Activated CD4-positive, alpha-beta T cell treated with anti-CD3 and anti-CD28 coated beads, Interleukin-2, amount 10 ng/mL, durations not matched to agents 7 days and 5 days (primary cell): ENCODE data around the gene SPAG16. TPM values are rescaled to one million over a fixed set of nuclear protein-coding genes. Genes with fewer than 3 reads are reported as not detected.

Experiments
- CTCF ChIA-PET: fragments of 350-600 bp; sonication (Branson Sonifier 250); formaldehyde crosslinking; loops from one replicate; lab custom pipeline; 2021; ENCODE audit warnings: antibody characterized with exemption; lab: Charles Lee
- POLR2A ChIA-PET: fragments of 350-600 bp; sonication (Branson Sonifier 250); formaldehyde crosslinking; loops from one replicate; lab custom pipeline; 2021; ENCODE audit warnings: antibody characterized with exemption; lab: Charles Lee
- DNase-seq: peaks from one replicate; pipeline ENCODE4 v3.0.0-alpha.2; 2020
- H3K27ac Mint-ChIP-seq: one replicate; pipeline ENCODE4 v1.8.0; 2021; ENCODE audit warnings: mild to moderate bottlenecking, moderate library complexity, mixed read lengths
- H3K27me3 Mint-ChIP-seq: one replicate; pipeline ENCODE4 v1.8.0; 2021; ENCODE audit warnings: mixed read lengths
- H3K36me3 Mint-ChIP-seq: one replicate; pipeline ENCODE4 v1.8.0; 2021; ENCODE audit warnings: low read depth, mixed read lengths
- H3K4me1 Mint-ChIP-seq: one replicate; pipeline ENCODE4 v1.8.0; 2021; ENCODE audit warnings: mixed read lengths
- H3K4me3 Mint-ChIP-seq: one replicate; pipeline ENCODE4 v1.8.0; 2021; ENCODE audit warnings: mild to moderate bottlenecking, moderate library complexity, mixed read lengths
- H3K9me3 Mint-ChIP-seq: one replicate; pipeline ENCODE4 v1.8.0; 2021; ENCODE audit warnings: mixed read lengths
- total RNA-seq, 2 experiments: library from RNA; stranded (reverse); gene quantifications; one replicate each; pipeline ENCODE4 v1.2.3, GENCODE V29; 2021

SPAG16 gene
- total RNA-seq, 2 experiments from 2014 or later, result 10.6 to 10.7 TPM

DNA sequence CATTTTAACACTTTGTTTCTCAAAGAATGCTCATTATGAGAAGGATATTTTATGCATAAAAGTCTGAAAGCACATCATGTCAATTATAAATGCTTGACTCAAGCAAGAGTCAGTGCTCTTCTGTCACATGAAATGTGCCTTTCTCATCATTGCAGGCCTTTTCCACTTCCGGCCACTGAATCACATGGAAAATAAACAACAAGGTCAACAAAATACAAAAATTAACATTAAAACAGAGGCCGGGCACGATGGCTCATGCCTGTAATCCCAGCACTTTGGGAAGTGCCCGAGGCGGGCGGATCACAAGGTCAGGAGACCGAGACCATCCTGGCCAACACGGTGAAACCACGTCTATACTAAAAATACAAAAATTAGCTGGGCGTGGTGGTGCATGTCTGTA lies 480.6 kb downstream of the SPAG16 start:
- Mint-ChIP-seq H3K36me3 (no peaks in the 10 kb centered on the region), H3K27me3 (no peaks in the 10 kb centered on the region), H3K27ac (no peak overlapping the region), H3K4me1 (no peaks in the 10 kb centered on the region), H3K4me3 (no peak overlapping the region), H3K9me3 (no peaks in the 10 kb centered on the region)
- ChIA-PET POLR2A (no interaction called here), CTCF (no interaction called here)
- no peak for DNase-seq

DNA sequence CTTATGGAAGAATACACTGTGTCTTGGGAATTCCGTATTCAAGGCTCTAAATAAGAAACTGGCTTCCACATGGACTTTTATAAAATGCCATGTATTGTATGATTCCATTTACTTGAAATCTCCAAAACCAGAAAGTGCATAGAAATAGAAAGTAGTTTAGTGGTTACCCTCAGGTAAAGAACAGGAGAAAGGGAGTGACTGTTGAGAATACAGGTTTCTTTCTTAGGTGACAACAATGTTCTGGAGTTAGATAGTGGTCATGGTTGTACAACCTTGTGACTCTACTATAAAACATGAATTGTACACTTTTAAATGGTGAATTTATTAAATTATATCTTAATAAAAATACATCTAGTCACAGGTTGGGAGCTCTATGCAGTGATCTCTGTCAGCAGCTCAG lies 481.8 kb downstream of the SPAG16 start:
- H3K36me3 Mint-ChIP-seq, result no peaks in the 10 kb centered on the region

DNA sequence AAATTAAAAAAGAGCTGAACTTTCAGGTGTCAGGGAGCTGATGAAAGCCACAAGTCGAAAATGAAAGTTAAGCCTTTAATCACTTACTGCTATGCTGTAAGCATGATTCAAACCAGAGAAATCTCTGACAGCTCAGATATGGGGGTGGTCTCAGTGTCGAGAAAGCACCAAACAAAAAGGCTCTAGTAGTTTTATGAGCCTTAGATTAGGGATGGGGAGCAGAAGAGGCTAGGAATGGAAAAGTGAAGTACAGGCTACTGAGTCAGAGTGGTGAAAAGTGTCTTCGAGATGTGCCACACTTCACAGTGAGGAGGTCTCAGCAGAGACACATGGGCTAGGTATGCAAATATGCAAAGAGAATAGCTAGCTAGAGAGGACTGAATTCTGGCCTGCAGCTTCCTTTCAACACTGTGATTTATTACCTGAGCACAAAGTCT lies 482.2 kb downstream of the SPAG16 start:
- no peaks in the 10 kb centered on the region for H3K9me3 Mint-ChIP-seq
- no peak overlapping the region for H3K4me3 Mint-ChIP-seq
- DNase-seq, result no peak
- POLR2A ChIA-PET, result no interaction called here
- no peaks in the 10 kb centered on the region for H3K4me1 Mint-ChIP-seq
- H3K27me3 Mint-ChIP-seq, result no peaks in the 10 kb centered on the region
- no peaks in the 10 kb centered on the region for H3K36me3 Mint-ChIP-seq
- CTCF ChIA-PET, result no interaction called here
- H3K27ac Mint-ChIP-seq, result no peak overlapping the region

More for the DNA sequence above, 481.8 kb downstream of the SPAG16 start:
- ChIA-PET CTCF (no interaction called here), POLR2A (no interaction called here)
- H3K4me1 Mint-ChIP-seq, result no peaks in the 10 kb centered on the region
- H3K27ac Mint-ChIP-seq, result no peak overlapping the region
- no peaks in the 10 kb centered on the region for H3K9me3 Mint-ChIP-seq
- no peak overlapping the region for H3K4me3 Mint-ChIP-seq
- DNase-seq, result no peak
- H3K27me3 Mint-ChIP-seq, result no peaks in the 10 kb centered on the region

DNA sequence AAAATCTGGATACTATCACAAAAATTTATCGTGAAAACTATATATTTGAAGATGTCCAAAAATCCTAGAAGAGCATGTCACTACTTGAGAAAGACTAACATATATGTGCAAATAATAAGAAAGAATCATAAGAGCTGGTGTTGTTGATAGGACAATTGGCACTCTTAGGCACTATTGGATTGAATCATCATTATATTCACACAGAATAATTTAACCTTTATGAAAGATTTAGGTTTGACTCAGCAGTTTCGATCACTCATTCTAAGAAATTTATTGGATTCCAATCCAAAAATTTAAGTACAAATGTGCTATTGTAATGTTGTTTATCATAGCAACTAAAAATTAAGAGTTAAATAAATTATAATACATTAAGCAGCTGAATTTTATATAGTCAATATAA lies 503.6 kb downstream of the SPAG16 start:
- H3K4me1 Mint-ChIP-seq, result no peaks in the 10 kb centered on the region
- no peak for DNase-seq
- no peak overlapping the region for H3K27ac Mint-ChIP-seq
- no peaks in the 10 kb centered on the region for H3K36me3 Mint-ChIP-seq
- POLR2A ChIA-PET, result no interaction called here
- H3K9me3 Mint-ChIP-seq, result no peaks in the 10 kb centered on the region
- no peak overlapping the region for H3K4me3 Mint-ChIP-seq
- H3K27me3 Mint-ChIP-seq, result no peaks in the 10 kb centered on the region
- CTCF ChIA-PET, result no interaction called here

DNA sequence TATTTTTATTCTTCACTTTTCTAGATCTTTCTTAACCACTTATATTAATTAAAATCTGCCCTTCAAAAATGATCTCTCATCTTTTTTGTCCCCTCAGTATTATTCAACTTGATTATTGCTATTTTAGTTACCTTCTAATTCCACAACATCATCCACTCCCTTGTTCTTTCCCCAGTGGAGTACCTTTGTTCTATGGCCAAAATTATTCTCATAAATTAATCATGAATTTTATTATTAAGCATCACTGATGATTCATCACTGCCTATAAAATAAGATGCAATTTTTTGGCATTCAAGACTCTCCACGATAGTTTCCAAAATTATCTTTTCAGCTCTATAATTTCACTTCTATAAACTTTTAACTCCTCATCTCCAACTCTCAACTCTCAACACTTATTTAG lies 505.7 kb downstream of the SPAG16 start:
- no peak overlapping the region for H3K27ac Mint-ChIP-seq
- no peaks in the 10 kb centered on the region for H3K9me3 Mint-ChIP-seq
- DNase-seq, result no peak
- H3K27me3 Mint-ChIP-seq, result no peaks in the 10 kb centered on the region
- CTCF ChIA-PET, result interaction anchor here (0.7 kb wide), 1 partner anchor 330 kb away, joined by 3 read pairs; no protein-coding TSS in a partner anchor
- POLR2A ChIA-PET, result no interaction called here
- H3K4me1 Mint-ChIP-seq, result no peaks in the 10 kb centered on the region
- no peak overlapping the region for H3K4me3 Mint-ChIP-seq
- no peaks in the 10 kb centered on the region for H3K36me3 Mint-ChIP-seq

DNA sequence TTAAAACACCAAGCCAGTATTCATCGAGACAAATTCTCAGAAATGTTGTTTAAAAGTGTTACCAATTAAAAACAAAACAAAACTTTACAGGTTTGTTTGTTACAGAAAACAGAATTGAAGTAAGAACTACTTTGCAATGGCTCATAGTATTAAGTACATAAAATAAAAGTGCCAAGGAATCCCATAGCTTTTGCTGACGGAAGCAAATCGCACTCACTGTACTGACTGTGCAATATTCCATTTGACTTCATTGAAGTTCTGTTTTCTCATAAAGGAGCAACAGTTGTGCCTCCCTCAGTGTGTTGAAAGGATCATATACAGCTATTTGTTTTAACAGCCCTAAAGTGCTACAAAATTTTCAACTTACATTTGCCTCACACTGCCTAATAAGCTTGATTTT lies 507.8 kb downstream of the SPAG16 start:
- Mint-ChIP-seq H3K27me3 (no peaks in the 10 kb centered on the region), H3K36me3 (no peaks in the 10 kb centered on the region), H3K4me3 (no peak overlapping the region), H3K27ac (no peak overlapping the region), H3K9me3 (no peaks in the 10 kb centered on the region), H3K4me1 (no peaks in the 10 kb centered on the region)
- DNase-seq, result no peak
- POLR2A ChIA-PET, result no interaction called here
- CTCF ChIA-PET, result no interaction called here

DNA sequence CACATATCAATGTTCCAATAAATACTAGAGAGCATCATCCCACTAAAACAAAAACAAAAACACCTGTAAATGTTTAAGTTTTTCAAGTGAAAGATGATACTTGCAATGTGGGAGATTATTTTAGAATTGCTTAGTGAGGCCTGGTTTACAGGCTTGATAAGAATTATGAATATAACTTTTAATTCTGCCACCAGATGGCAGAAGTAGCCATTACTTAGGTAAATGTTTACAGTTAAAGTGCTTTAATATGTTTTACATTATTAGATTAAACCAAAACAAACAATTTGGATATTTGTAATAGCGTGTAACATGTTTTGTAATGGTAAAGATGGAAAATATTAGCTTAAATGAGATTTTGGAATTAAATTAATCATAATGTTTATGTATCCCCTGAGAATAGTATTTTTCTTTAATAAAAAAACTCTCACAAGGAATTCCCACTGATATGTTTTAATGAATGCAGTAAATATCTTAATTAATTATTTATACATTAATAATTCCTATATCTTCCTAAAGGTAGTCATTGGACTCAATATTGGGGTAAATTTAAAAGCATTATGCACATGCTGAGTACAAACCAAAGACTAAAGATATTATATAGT lies 522.0 kb downstream of the SPAG16 start:
- no peaks in the 10 kb centered on the region for H3K27me3 Mint-ChIP-seq
- no peaks in the 10 kb centered on the region for H3K9me3 Mint-ChIP-seq
- no peak overlapping the region for H3K27ac Mint-ChIP-seq
- ChIA-PET CTCF (no interaction called here), POLR2A (no interaction called here)
- no peak overlapping the region for H3K4me3 Mint-ChIP-seq
- DNase-seq, result no peak
- no peaks in the 10 kb centered on the region for H3K36me3 Mint-ChIP-seq
- H3K4me1 Mint-ChIP-seq, result no peaks in the 10 kb centered on the region

DNA sequence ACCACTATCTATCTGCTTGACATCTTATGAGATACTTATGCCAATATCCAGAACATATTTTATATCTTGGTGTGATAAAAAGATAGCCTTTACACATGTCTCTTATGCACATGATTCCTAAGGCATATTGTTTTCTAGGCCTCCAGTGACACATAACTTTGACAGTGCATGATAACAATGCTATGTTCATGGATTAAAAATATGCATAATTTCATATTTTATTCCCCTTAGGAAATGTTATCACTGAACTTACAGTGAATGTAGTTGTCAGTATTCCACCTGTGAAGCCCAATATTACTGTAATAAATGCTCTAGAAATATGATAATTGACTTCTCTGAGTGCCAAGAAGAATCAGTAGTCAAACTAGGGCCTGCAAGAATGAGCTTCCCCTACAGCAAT lies 532.3 kb downstream of the SPAG16 start:
- H3K4me1 Mint-ChIP-seq, result no peaks in the 10 kb centered on the region
- no peaks in the 10 kb centered on the region for H3K27me3 Mint-ChIP-seq
- no peak for DNase-seq
- ChIA-PET POLR2A (no interaction called here), CTCF (no interaction called here)
- H3K27ac Mint-ChIP-seq, result no peak overlapping the region
- H3K4me3 Mint-ChIP-seq, result no peak overlapping the region
- no peaks in the 10 kb centered on the region for H3K36me3 Mint-ChIP-seq
- no peaks in the 10 kb centered on the region for H3K9me3 Mint-ChIP-seq

DNA sequence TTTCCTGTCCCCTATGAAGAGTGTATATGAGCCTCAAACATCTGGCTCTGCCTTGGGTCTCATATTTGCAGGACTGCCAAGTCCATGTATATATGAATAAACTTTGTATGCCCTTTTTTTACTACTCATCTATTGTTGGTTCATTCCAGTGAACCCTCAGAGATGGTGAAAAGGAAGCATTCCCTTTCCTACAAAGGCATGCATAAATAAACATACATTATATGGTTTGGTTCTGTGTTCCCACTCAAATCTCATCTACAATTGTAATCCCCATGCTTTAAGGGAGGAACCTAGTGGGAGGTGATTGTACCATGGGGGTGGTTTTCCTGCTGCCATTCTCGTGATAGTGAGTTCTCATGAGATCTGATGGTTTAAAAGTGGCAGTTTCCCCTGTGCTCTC lies 534.2 kb downstream of the SPAG16 start:
- Mint-ChIP-seq H3K9me3 (no peaks in the 10 kb centered on the region), H3K36me3 (no peaks in the 10 kb centered on the region), H3K27me3 (no peaks in the 10 kb centered on the region), H3K4me3 (no peak overlapping the region), H3K4me1 (no peaks in the 10 kb centered on the region), H3K27ac (no peak overlapping the region)
- POLR2A ChIA-PET, result no interaction called here
- CTCF ChIA-PET, result no interaction called here
- DNase-seq, result no peak

DNA sequence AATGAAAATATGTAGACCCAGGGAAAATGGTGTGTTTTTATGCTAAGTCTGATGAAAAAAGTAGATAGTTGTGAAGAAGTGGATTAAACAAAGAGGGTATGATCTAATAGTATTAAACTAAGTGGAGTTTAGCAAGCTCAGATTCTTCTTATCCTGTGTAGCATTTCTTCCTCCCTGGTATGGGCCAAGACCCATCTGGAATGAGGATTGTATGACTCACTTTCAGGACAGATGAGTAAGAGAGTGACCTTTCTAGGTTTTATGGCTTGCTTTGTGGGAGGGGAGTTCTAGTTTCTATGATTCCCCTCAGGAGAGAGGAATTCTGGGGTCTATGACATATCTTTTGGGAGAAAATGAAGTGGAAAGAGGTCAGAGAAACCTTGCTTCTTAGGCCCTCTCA lies 550.1 kb downstream of the SPAG16 start:
- H3K27me3 Mint-ChIP-seq, result no peaks in the 10 kb centered on the region
- H3K4me3 Mint-ChIP-seq, result no peak overlapping the region
- peaks cover 2% of the 10 kb centered on the region for H3K9me3 Mint-ChIP-seq
- no peaks in the 10 kb centered on the region for H3K4me1 Mint-ChIP-seq
- H3K36me3 Mint-ChIP-seq, result no peaks in the 10 kb centered on the region
- POLR2A ChIA-PET, result no interaction called here
- H3K27ac Mint-ChIP-seq, result no peak overlapping the region
- no peak for DNase-seq
- CTCF ChIA-PET, result no interaction called here

DNA sequence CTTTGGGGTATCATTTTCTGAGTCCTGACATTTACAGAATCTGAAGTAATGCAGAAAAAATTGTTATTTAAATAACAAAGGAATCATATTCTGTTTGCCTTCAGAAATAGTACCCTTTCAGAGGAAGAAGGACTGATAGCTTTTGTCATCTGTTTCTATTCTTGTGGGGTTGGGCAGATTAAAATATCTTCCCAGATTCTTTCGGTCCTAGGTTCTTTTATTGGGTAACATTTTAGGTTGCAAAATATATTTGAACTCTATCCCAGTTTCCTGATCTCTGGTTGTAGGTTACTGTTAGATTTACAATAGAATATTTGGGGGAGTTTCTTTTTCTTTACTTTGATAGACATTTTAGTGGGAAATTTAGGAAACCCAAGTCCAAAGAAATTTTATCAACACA lies 550.5 kb downstream of the SPAG16 start:
- H3K36me3 Mint-ChIP-seq, result no peaks in the 10 kb centered on the region
- H3K4me1 Mint-ChIP-seq, result no peaks in the 10 kb centered on the region
- no peak overlapping the region for H3K4me3 Mint-ChIP-seq
- no peak overlapping the region for H3K27ac Mint-ChIP-seq
- no peak for DNase-seq
- H3K27me3 Mint-ChIP-seq, result no peaks in the 10 kb centered on the region
- H3K9me3 Mint-ChIP-seq, result peaks cover 2% of the 10 kb centered on the region
- ChIA-PET POLR2A (no interaction called here), CTCF (no interaction called here)

DNA sequence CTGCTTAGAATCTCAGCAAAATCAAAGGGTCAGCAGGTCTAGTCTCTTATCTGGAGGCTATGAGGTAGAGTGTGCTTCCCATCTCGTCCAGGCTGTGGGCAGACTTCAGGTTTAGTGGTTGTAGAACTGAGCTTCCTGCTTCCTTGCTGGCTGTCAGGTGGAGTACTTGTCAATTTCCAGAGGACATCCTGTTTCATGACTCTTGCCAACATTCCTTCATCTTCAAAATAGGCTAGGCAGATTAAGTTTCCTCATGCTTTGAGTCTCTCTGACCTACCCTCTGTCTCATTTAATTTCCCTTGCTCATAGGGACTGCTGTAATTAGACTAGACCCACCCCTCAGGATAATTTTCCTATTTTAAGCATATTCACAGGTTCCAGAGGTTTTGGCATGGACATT lies 562.6 kb downstream of the SPAG16 start:
- Mint-ChIP-seq H3K27ac (no peak overlapping the region), H3K36me3 (no peaks in the 10 kb centered on the region), H3K27me3 (no peaks in the 10 kb centered on the region), H3K9me3 (no peaks in the 10 kb centered on the region), H3K4me3 (no peak overlapping the region), H3K4me1 (no peaks in the 10 kb centered on the region)
- CTCF ChIA-PET, result no interaction called here
- POLR2A ChIA-PET, result no interaction called here
- DNase-seq, result no peak

DNA sequence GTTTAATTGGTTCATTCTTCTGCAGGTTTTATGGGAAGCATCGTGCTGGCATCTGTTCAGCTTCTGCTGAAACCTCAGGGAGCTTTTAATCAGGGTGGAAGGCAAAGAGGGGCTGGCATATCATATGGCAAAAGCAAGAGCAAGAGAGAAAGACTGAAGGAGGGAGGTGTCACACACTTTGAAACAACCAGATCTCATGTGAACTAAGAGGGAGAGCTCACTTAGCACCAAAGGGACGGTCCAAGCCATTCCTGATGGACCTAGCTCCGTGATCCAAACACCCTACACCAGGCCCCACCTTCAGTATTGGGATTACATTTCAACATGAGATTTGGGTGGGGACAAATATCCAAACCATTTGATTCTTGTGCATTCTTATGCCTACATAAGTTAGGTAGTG lies 563.1 kb downstream of the SPAG16 start:
- Mint-ChIP-seq H3K27ac (no peak overlapping the region), H3K9me3 (no peaks in the 10 kb centered on the region), H3K36me3 (no peaks in the 10 kb centered on the region), H3K27me3 (no peaks in the 10 kb centered on the region), H3K4me1 (no peaks in the 10 kb centered on the region), H3K4me3 (no peak overlapping the region)
- no peak for DNase-seq
- CTCF ChIA-PET, result no interaction called here
- POLR2A ChIA-PET, result no interaction called here

DNA sequence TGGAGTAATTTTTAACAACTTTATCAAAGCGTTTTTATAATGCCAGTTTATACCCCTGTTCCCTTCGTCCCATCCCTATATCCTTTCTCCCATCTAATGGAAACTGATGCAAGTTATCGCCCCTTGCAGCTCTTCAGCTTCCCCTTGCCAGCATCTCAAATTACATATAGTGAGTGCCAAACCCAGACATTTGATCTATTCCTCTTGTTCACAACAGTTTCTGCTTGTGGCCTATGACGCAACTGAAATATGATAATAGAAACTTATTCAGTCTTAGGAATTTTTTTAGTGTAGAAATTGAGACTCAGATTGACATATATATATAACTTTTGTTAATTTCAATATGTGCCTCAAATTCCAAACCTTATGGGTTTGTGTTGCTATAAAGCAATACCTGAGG lies 564.4 kb downstream of the SPAG16 start:
- POLR2A ChIA-PET, result no interaction called here
- CTCF ChIA-PET, result no interaction called here
- H3K9me3 Mint-ChIP-seq, result no peaks in the 10 kb centered on the region
- H3K4me3 Mint-ChIP-seq, result no peak overlapping the region
- no peaks in the 10 kb centered on the region for H3K36me3 Mint-ChIP-seq
- H3K4me1 Mint-ChIP-seq, result no peaks in the 10 kb centered on the region
- H3K27ac Mint-ChIP-seq, result no peak overlapping the region
- no peak for DNase-seq
- no peaks in the 10 kb centered on the region for H3K27me3 Mint-ChIP-seq
